ENCODE measurements around the gene ATG4C. TPM values are rescaled to one million over a fixed set of nuclear protein-coding genes. Genes with fewer than 3 reads are reported as not detected.

The ATG4C gene
- total and polyA plus RNA-seq, 12 donors: 2.1 to 16.1 (median 8.4) TPM

- H3K27ac ChIP-seq: no peak overlapping the region
- TF ChIP-seq POLR2A (IDR thresholded peaks at IDR 0.05): no peak
- TF ChIP-seq CTCF (IDR thresholded peaks at IDR 0.05): no peak
- H3K9me3 ChIP-seq (replicated peaks in 1 of 3): peaks cover 0 to 3% (median 0%) of the 10 kb centered on the region in 3 donors
- no peak overlapping the region for H3K4me3 ChIP-seq
- intact Hi-C loops (cut with DNase I): no loop called here
- DNase-seq: no peak
- no peaks in the 10 kb centered on the region for H3K36me3 ChIP-seq (replicated peaks in 1 of 2)
- H3K27me3 ChIP-seq: no peaks in the 10 kb centered on the region
- no peaks in the 10 kb centered on the region for H3K4me1 ChIP-seq (replicated peaks in 1 of 2)
Observed at GRCh38 chr1:62844030-62844429, 60.1 kb downstream of the ATG4C start.

- H3K27ac ChIP-seq: no peak overlapping the region
- intact Hi-C loops (cut with DNase I): no loop called here
- no peaks in the 10 kb centered on the region for H3K4me1 ChIP-seq (replicated peaks in 1 of 2)
- DNase-seq: no peak
- no peaks in the 10 kb centered on the region for H3K9me3 ChIP-seq (replicated peaks in 1 of 3)
- H3K27me3 ChIP-seq: no peaks in the 10 kb centered on the region
- H3K36me3 ChIP-seq (replicated peaks in 1 of 2): no peaks in the 10 kb centered on the region
- H3K4me3 ChIP-seq: no peak overlapping the region
- TF ChIP-seq POLR2A (IDR thresholded peaks at IDR 0.05) (no peak), CTCF (IDR thresholded peaks at IDR 0.05) (no peak)
- 87 to 92% (median 90%) methylated on average over 4 of the region's 4 CpGs for WGBS, 4 donors
Observed at GRCh38 chr1:62849031-62849430, 65.1 kb downstream of the ATG4C start.

- TF ChIP-seq POLR2A (IDR thresholded peaks at IDR 0.05) (no peak), CTCF (IDR thresholded peaks at IDR 0.05) (no peak)
- no peaks in the 10 kb centered on the region for H3K4me1 ChIP-seq (replicated peaks in 1 of 2)
- H3K27ac ChIP-seq: no peak overlapping the region
- H3K4me3 ChIP-seq: no peak overlapping the region
- H3K27me3 ChIP-seq: no peaks in the 10 kb centered on the region
- intact Hi-C loops (cut with DNase I): no loop called here
- H3K36me3 ChIP-seq (replicated peaks in 1 of 2): no peaks in the 10 kb centered on the region
- H3K9me3 ChIP-seq (replicated peaks in 1 of 3): no peaks in the 10 kb centered on the region
- no peak for DNase-seq
Observed at GRCh38 chr1:62852253-62852652, 68.3 kb downstream of the ATG4C start.

GRCh38 chr1:62856960-62857359 lies 73.0 kb downstream of the ATG4C start:
- Histone ChIP-seq H3K4me3 (no peak overlapping the region), H3K9me3 (replicated peaks in 1 of 3) (no peaks in the 10 kb centered on the region), H3K27me3 (no peaks in the 10 kb centered on the region), H3K36me3 (replicated peaks in 1 of 2) (peaks cover 0 to 3% of the 10 kb centered on the region in 2 donors), H3K27ac (no peak overlapping the region), H3K4me1 (replicated peaks in 1 of 2) (no peaks in the 10 kb centered on the region)
- intact Hi-C loops (cut with DNase I): no loop called here
- no peak for TF ChIP-seq POLR2A (IDR thresholded peaks at IDR 0.05)
- TF ChIP-seq CTCF (IDR thresholded peaks at IDR 0.05): no peak
- 85 to 92% (median 89%) methylated on average over 9 of the region's 9 CpGs for WGBS, 4 donors
- no peak for DNase-seq

Measured in adrenal gland (tissue), 12 donors.